IPS-11a (cell line): ENCODE results near the gene TMEM89.

ENCODE experiments used
- H3K4me3 ChIP-seq: one replicate; pipeline ENCODE4 v1.5.1; 2013; ENCODE audit warnings: low read depth, low read length, control low read depth

The TMEM89 gene

DNA sequence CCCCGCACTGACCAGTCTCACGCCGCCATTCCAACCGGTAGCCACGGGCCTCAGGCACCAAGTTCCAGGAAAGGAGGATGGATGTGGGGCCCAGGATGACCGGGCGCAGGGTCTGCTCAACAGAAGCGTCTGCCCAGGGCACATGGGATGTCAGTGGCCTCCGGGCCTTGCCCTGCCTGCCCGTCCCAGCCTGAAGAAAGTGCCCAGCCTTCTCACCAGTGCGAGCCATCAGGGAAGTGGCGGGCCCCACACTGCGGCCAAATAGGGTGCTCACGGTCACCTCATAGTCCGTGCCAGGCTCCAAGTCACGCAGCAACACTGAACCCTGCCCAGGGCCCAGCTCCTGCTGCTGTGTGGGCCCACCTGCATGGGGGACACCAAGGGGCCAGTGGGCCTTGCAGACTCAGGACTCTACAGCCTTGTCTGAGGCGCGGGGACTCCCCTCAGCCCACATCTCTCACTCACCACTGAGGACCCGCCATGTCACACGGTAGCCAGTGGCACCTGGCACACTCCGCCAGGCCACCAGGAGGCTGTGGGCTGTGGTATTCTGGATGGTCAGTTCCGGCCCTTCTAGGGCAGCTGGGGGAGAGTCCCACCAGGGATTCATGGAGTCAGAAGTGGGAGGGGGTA, 29.6 kb downstream of the TMEM89 start:
- no peak overlapping the region for H3K4me3 ChIP-seq

DNA sequence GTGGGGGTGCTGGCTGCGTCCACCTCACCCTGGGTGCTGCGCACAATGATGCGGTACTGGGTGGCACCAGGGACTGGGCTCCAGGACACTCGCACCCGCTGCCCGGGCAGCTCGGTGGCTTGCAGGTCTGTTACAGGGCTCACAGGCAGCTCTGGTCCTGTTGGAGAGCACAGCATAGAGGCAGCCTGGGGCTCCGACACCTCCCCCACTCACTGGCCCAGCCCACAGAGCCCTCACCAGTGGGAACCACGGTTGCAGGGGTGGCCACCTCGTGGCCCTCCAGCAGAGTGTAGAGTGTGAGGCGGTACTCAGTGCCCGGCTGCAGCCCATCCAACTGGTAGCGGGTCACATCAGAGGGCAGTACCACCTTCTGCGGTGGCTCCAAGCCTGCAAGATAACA, 30.1 kb downstream of the TMEM89 start:
- H3K4me3 ChIP-seq, result no peak overlapping the region

DNA sequence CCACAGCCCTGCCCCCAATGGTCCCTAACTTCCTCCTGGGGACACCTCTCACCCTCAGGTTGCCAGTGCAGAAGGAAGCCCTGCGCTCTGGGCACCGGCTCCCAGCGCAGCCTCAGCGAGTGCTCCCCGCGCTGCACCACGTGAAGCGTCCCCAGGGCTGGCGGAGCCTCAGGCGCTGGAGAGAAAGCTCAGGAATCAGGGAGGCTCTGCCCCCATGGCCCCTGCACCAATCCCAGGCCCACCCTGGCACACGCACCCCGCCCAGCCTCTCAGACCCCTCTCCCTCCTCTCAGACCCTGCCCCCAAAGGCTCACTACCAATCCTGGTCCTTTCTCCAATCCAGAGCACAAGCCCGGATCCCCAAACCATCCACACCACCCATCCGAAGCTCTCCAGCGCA, 33.3 kb downstream of the TMEM89 start:
- no peak overlapping the region for H3K4me3 ChIP-seq

DNA sequence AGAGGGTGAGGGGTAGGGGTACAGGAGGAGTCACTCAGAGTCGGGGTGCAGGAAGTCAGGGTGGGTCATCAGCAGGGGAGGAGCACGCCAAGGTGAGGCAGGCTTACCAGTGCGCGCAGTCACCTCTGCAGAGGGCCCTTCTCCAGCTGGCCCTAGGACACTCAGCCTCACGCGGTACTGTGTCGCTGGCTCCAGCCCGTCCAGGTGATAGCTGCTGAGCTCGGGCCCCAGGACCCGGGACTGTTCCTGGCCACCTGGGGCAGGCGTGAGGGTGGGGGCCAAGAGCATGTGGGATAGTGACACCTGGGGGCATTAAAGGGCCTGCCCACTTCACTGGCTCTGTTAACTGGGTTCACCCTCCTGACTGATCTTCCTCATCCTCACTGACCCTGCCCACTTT, 33.9 kb downstream of the TMEM89 start:
- no peak overlapping the region for H3K4me3 ChIP-seq

DNA sequence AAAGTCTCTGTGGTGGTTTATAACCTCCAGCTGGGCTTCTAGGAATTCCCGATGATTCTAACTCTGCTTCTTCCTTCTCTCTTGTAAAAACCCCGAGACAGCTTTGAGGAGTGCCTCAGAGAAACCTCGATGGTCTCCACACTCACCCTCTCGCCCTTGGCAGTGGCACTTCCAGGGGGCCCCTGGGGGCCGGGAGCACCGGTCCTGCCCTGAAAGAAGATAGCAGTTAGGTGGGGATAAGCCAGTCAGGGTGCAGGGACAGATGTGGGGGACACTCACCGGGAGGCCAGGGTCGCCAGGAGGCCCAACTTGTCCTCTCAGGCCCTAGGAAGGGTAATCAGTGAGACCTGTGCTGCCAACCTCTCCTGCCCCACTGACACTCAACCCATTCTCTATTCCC, 36.2 kb downstream of the TMEM89 start:
- H3K4me3 ChIP-seq, result no peak overlapping the region

DNA sequence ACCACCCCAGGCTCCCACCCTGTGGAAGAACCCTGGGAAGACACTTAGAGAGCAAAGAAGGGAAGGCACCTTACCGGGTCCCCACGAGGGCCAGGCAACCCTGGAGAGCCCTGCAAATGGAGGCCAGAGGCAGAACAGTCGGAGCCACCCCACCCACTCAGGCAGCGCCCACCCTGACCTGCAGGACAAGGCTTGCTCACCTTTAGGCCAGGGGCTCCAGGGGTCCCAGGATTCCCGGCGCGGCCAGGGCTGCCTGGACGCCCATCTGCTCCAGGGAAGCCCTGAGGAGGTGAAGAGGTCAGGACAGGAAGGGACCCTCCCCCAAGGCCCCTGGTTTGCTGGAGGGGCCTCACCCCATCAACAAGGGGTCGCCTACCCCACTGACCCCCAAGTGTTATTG, 36.7 kb downstream of the TMEM89 start:
- H3K4me3 ChIP-seq, result no peak overlapping the region

DNA sequence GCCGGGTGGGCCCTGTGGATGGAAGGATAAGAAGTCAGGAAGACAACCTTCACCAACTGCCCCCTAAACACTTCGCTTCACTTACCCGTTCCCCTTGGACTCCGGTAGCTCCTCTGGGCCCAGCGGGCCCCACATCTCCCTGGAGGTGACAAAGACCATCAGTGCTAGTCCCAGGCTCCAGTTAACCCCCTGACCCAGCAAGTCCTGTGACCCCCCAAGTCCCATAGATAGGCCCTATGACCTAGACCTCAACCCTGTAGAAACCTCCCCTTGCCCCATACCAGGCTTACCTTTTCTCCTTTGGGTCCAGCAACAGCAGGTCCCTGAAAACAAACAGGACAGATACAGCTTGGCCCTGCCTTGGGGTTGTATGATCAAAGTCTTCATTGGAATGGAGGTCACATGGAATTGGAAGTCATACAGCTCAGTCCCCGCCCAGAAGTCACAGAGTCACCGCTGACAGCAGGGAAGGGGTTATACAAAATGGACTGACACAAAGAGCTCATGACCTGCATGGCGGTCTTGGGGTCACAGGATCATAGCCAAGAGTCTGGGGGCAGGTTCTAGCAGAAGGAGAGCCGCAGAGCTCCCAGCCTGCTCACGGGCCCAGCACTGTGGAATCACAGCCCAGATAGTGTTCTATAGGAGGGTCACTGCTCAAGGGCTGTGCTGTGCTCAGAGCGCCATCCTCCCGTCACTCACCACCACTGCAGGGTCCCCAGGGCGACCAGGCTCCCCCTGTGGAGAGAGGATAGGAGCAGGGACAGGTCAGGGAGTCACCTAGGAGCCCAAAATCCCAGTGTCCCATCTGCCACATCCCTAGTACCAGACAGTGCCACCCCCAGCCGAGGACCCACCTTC, 39.7 kb downstream of the TMEM89 start:
- no peak overlapping the region for H3K4me3 ChIP-seq

DNA sequence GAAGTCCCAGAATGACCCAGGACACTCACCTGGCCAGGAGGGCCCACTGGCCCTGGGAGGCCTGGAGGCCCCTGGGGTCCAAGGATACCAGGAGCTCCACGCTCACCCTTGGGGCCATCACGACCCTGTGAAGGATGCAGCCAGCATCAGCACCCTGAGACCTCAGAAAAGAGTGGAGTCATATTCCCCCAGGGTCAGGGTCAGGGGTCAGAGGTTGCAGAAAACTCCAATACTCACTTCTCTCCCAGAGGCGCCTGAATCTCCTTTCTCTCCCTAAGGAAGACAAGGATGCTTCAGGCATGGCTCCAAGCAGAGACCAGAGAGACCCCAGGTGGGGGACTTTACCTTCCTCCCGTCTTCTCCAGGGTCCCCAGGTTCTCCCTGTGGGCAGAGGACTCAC, 44.9 kb downstream of the TMEM89 start:
- no peak overlapping the region for H3K4me3 ChIP-seq

DNA sequence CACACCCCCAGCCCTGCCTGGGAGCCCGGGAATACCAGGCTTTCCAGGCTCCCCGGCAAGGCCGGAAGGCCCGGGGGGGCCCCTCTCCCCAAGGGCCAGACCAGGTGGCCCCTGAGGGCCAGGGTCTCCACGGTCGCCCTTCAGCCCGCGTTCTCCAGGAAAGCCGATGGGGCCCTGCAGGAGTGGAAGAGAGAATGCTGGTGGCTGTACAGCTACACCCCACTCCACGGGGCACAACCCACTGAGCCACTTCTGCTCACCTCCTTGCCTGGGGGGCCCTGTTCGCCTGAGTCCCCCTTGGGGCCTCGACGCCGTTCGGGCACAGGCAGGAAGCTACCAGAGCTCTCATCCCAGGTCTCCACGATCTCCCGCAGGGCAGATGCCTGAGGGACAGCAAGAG, 46.2 kb downstream of the TMEM89 start:
- H3K4me3 ChIP-seq, result no peak overlapping the region

DNA sequence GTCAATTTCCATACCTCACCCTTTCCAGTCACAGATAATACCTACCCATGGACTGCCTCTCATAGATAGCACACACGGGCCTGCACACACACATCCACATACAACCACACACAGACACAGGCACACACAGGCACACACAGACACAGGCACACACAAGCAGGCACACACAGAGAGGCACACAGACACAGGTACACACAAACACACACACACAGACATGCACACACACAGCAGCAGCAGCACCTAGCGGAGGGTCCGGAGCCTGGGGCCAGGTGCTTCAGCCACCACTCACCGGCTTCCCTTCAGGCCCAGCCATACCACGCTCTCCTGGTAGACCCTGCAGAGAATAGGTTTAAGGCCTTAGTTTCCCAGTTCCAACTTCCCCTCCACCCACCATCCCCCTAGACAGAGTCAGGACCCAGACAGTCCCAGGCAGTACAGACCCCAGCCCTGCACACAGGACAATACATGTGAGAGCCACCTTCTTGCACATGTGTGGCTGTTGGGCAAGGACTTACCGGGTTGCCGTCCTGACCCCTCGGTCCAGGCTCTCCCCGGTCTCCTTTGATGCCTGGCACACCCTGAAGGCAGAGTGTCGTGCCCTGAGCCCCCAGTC, 47.5 kb downstream of the TMEM89 start:
- no peak overlapping the region for H3K4me3 ChIP-seq

DNA sequence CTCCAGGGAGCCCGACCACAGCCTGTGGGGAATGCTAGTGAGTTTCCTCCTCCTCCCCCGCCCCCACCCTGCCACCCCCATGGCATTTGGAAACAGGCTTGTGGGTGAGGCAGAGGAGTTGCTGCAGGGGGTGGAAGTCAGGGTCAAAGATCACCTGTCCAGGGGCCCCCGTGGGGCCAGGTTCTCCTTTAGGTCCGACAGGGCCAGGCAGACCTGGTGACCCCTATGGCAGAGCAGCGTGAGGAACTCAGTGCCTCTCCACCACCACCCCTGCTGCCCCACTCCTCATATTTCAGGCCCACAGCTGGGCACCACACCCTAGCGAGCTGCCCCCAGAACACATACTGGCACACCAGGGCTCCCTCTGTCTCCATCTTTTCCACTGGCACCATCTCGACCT, 49.1 kb downstream of the TMEM89 start:
- H3K4me3 ChIP-seq, result no peak overlapping the region

DNA sequence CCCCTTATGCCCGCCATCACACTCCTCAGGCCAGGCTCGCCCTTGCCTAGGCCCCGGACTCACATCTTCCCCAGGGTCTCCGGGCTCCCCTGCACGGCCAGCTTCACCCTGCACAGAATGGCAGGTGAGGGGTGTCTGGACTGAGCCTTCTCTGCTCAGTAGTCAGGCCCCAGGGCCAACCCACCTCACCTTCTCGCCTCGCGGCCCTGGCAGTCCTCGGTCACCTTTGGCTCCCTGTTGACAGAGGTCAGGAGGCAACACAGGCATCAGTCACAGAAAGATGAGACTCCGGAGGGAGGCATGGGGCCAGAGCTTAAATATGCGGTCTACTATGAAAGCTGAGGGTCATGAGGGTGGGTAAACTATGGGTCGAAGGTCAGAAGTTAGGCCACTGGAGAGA, 49.6 kb downstream of the TMEM89 start:
- no peak overlapping the region for H3K4me3 ChIP-seq
